Endothelial cell (in vitro differentiated cells): ENCODE results near the gene TMEM52. TPM values are rescaled to one million over a fixed set of nuclear protein-coding genes. Genes with fewer than 3 reads are reported as not detected.

Source experiments
- DNase-seq: peaks from one replicate; pipeline ENCODE4 v3.0.0; 2021; ENCODE audit warnings: low spot score
- H3K27ac Mint-ChIP-seq: one replicate; pipeline ENCODE4 v1.8.0; 2021; ENCODE audit warnings: mixed read lengths, inconsistent platforms; ENCODE audit not compliant: unreplicated experiment
- H3K27me3 Mint-ChIP-seq: one replicate; pipeline ENCODE4 v1.8.0; 2021; ENCODE audit warnings: mild to moderate bottlenecking, moderate library complexity, mixed read lengths, inconsistent platforms; ENCODE audit not compliant: unreplicated experiment
- H3K36me3 Mint-ChIP-seq: one replicate; pipeline ENCODE4 v1.8.0; 2021; ENCODE audit warnings: mild to moderate bottlenecking, low read depth, mixed read lengths, inconsistent platforms; ENCODE audit not compliant: unreplicated experiment
- H3K4me1 Mint-ChIP-seq: one replicate; pipeline ENCODE4 v1.8.0; 2021; ENCODE audit warnings: mild to moderate bottlenecking, mixed read lengths, inconsistent platforms; ENCODE audit not compliant: unreplicated experiment
- H3K4me3 Mint-ChIP-seq: one replicate; pipeline ENCODE4 v1.8.0; 2021; ENCODE audit warnings: mild to moderate bottlenecking, mixed read lengths, inconsistent platforms; ENCODE audit not compliant: unreplicated experiment
- H3K9me3 Mint-ChIP-seq: one replicate; pipeline ENCODE4 v1.8.0; 2021; ENCODE audit warnings: mixed read lengths, inconsistent platforms; ENCODE audit not compliant: unreplicated experiment
- total RNA-seq: library from RNA; stranded (reverse); fragmentation: NEBNext Ultra II Directional; extraction: Animal tissue kit (Norgen Biotek cat#: 25700); gene quantifications from one replicate; pipeline ENCODE4 v1.2.1, GENCODE V29; 2021; ENCODE audit not compliant: unreplicated experiment
- TF ChIP-seq, protein P1 (sequence below): fragments of 200-600 bp; sonication (generic); IDR thresholded peaks from one replicate; pipeline ENCODE4 v1.5.0; 2021; ENCODE audit warnings: antibody characterized with exemption; ENCODE audit not compliant: unreplicated experiment

The TMEM52 gene
- total RNA-seq, 1 donor from 2014 or later = 0.92 TPM

DNA sequence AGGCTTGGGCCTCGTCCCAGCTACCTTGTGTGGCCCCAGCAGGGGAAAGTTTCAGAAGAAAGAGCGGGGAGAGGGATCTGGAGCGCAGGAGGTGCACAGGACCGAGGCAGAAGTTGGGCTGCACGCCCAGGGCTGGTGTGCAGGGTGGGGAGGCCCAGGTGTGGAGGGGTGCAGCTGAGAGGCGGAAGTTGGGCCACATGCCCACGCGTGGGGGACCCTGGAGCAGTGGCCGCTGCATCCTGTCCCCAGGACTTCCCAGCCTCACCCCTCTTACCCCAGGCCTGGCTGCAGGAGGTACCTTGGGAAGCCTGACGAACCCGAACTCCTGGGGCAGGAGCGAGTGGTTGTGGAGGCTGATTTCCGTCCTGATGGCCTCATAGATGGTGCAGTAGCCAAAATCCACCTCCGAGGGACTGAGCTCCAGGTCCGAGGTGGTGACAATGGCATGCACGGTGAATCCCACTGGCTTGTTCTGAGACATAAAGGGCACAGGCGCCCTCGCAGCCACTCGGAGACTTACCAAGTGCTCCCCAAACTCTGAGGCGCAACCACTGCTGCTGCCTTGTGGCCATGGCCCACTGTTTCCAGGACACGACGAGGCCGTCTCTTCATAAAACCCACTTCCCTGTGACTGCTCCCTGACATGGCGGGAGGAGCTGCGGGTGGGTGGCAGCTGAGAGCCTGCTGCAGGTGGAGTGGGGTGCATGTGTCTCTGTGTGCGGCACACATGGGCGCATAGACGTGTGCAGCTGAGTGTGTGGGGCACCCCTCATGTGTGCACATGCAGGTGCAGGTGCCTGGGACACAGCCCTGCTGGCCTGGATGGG, 20.4 kb upstream of the TMEM52 start:
- Mint-ChIP-seq H3K4me1 (no peaks in the 10 kb centered on the region), H3K9me3 (no peaks in the 10 kb centered on the region), H3K4me3 (no peak overlapping the region)

DNA sequence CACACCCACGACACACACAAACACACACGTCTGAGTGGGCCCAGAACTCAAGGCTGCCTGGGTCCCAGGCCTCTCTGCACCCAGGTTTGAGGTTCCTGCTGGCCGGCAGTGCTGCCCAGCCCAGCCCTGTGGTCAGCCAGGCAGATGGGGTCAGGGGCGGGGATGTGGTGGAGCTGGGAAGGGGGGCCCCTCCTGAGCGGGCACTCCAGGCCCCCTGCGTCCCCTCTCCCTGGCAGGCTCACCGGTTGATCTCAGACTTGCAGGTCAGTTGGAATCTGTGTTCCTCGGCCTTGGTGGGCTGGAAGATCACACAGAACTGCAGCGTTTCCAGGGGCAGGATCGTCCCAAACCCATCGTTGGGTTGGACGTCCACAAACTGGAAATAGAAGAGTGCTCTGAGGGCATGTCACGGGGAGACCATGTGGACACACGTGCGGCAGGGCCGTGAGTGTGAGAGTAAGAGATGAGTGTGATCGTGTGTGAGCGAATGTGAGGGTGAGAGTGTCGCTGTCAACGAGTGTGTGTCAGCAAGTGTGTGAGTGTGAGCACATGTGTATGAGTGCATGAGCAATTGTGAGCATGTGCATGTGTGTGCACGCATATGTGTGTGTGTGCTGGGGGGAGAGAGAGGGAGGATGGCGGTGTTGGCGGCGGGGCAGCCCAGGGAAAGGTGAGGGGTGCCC, 19.7 kb upstream of the TMEM52 start:
- no peaks in the 10 kb centered on the region for H3K27me3 Mint-ChIP-seq
- TF ChIP-seq, protein P1, sequence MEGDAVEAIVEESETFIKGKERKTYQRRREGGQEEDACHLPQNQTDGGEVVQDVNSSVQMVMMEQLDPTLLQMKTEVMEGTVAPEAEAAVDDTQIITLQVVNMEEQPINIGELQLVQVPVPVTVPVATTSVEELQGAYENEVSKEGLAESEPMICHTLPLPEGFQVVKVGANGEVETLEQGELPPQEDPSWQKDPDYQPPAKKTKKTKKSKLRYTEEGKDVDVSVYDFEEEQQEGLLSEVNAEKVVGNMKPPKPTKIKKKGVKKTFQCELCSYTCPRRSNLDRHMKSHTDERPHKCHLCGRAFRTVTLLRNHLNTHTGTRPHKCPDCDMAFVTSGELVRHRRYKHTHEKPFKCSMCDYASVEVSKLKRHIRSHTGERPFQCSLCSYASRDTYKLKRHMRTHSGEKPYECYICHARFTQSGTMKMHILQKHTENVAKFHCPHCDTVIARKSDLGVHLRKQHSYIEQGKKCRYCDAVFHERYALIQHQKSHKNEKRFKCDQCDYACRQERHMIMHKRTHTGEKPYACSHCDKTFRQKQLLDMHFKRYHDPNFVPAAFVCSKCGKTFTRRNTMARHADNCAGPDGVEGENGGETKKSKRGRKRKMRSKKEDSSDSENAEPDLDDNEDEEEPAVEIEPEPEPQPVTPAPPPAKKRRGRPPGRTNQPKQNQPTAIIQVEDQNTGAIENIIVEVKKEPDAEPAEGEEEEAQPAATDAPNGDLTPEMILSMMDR = no peak
- no peak overlapping the region for H3K4me3 Mint-ChIP-seq
- no peaks in the 10 kb centered on the region for H3K36me3 Mint-ChIP-seq
- H3K4me1 Mint-ChIP-seq = no peaks in the 10 kb centered on the region
- H3K9me3 Mint-ChIP-seq = no peaks in the 10 kb centered on the region
- H3K27ac Mint-ChIP-seq = no peak overlapping the region
- no peak for DNase-seq

More for the DNA sequence above, 20.4 kb upstream of the TMEM52 start:
- DNase-seq = no peak
- Mint-ChIP-seq H3K27me3 (peaks cover 1% of the 10 kb centered on the region), H3K27ac (no peak overlapping the region), H3K36me3 (no peaks in the 10 kb centered on the region)
- TF ChIP-seq, protein P1 = no peak

DNA sequence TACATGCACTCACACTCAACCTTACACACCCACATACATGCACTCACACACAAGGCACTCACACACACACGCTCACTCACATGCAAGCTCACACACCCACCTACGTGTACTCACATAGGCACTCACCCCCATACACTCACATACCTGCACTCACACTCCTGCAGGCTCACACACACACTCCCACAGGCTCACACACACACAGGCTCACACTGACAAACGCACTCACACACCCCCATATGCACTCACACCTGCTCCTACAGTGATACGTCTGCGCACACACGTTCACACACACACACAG, 19.1 kb upstream of the TMEM52 start:
- H3K4me3 Mint-ChIP-seq = no peak overlapping the region
- H3K36me3 Mint-ChIP-seq = no peaks in the 10 kb centered on the region
- no peaks in the 10 kb centered on the region for H3K9me3 Mint-ChIP-seq
- no peak for DNase-seq
- no peak overlapping the region for H3K27ac Mint-ChIP-seq
- TF ChIP-seq, protein P1 = no peak
- no peaks in the 10 kb centered on the region for H3K27me3 Mint-ChIP-seq
- no peaks in the 10 kb centered on the region for H3K4me1 Mint-ChIP-seq

- no peaks in the 10 kb centered on the region for H3K9me3 Mint-ChIP-seq
- H3K36me3 Mint-ChIP-seq = no peaks in the 10 kb centered on the region
- no peaks in the 10 kb centered on the region for H3K27me3 Mint-ChIP-seq
- no peaks in the 10 kb centered on the region for H3K4me1 Mint-ChIP-seq
- H3K27ac Mint-ChIP-seq = no peak overlapping the region
- DNase-seq = no peak
- no peak overlapping the region for H3K4me3 Mint-ChIP-seq
- TF ChIP-seq, protein P1 = no peak
These were observed 18.6 kb upstream of the TMEM52 start for GRCh38 chr1:1937549-1938275.
